Astrocyte of the spinal cord (primary cell): Measurements from ENCODE around the gene MYZAP.

ENCODE experiments used
- DNase-seq: peaks from one replicate; pipeline ENCODE4 v3.0.0; 2011; ENCODE audit warnings: low read depth, low spot score
- H3K4me3 ChIP-seq: 2 replicates; pipeline ENCODE4 v1.5.1; 2011; ENCODE audit warnings: low read depth, mild to moderate bottlenecking, low read length, moderate library complexity
- CTCF ChIP-seq: IDR thresholded peaks from 2 replicates; pipeline ENCODE4 v1.5.1; 2012; ENCODE audit warnings: low read depth, mild to moderate bottlenecking, low read length, inconsistent platforms
- in situ Hi-C: cut with HindIII; loops from 2 replicates; pipeline ENCODE4 v1.10.0; 2017; ENCODE audit warnings: low sequenced_read_pairs

MYZAP gene

GRCh38 chr15:57647791-57648130 lies 56.1 kb downstream of the MYZAP start:
- no peak overlapping the region for H3K4me3 ChIP-seq
- no peak for DNase-seq
- in situ Hi-C loops: no loop called here
- TF ChIP-seq CTCF: no peak

GRCh38 chr15:57649138-57649537 lies 57.4 kb downstream of the MYZAP start:
- no peak overlapping the region for H3K4me3 ChIP-seq

DNA sequence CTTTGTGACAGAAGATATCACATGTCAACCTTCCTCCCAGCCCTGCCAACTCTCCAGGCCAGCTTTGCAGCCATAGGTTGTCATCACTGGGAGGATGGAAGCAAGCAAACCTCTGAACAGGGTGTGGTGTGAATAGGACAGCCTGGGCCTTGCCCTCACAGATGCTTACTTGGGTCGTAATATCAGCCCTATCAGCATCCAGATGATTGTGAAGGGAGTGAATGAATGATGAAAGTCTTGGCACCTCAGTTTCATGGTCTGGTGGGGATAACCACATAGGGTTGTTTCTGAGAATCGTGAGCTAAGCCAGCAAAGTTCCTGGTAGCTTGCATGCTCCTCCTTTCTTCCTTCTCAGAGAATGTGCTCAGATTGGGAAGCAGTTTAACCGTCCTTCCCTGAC lies 59.7 kb downstream of the MYZAP start:
- DNase-seq: no peak
- no peak for TF ChIP-seq CTCF
- in situ Hi-C loops: no loop called here
- H3K4me3 ChIP-seq: no peak overlapping the region

More at GRCh38 chr15:57649138-57649537, 57.4 kb downstream of the MYZAP start:
- in situ Hi-C loops: no loop called here
- no peak for DNase-seq
- no peak for TF ChIP-seq CTCF

- no peak for DNase-seq
- in situ Hi-C loops: no loop called here
- no peak for TF ChIP-seq CTCF
- no peak overlapping the region for H3K4me3 ChIP-seq
Observed at GRCh38 chr15:57652481-57652880, 60.8 kb downstream of the MYZAP start.

DNA sequence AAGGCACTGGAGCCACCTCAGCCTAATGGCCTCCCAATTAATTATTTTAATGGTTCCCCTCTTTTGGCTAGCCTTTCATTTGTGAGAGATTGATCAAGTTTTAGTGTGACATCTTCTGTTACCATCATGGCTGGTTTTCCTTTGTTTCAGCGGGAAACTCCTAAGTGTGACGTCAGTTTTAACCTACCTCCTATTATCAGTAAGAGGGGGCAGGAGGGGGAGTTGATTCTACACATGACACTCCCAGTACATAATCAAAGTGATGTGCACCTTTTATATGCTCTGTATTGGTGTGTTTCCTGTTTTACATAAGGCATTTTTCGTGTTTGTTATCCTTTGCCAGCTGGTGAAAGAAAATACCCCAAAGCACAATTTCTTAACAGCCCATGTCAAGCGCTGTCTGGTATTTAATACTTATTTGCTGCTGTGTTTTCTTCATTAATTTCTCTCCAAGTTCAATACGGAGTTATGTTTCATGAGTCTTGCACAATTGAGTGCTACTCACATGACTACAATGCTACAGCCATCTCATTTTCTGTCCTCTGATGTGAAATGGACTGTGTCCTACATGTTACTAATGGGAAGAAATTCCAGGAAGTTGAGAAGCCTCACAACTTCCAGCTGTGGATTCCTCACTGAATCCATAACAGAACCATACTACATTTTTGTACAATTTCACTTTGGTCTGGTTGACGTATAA lies 62.6 kb downstream of the MYZAP start:
- no peak overlapping the region for H3K4me3 ChIP-seq
- in situ Hi-C loops: no loop called here
- DNase-seq: no peak
- no peak for TF ChIP-seq CTCF

GRCh38 chr15:57655053-57655452 lies 63.3 kb downstream of the MYZAP start:
- in situ Hi-C loops: no loop called here
- no peak for TF ChIP-seq CTCF
- no peak for DNase-seq
- no peak overlapping the region for H3K4me3 ChIP-seq
